KG1 (cell line): Measurements from ENCODE around the gene EPHA1.
"Not testable (repeated sequence)": the region's sequence is repeated elsewhere in the genome, so short reads cannot be mapped to it uniquely, and the experiment has no call there.

Experiments
- DNase-seq: peaks from one replicate; lab custom pipeline; 2025; lab: John Stamatoyannopoulos, UW

EPHA1 gene

GRCh38 chr7:143431109-143431508 is 22.5 kb upstream of the EPHA1 start:
- no peak for DNase-seq

- DNase-seq: no peak
Observed at GRCh38 chr7:143429770-143430698, 21.4 kb upstream of the EPHA1 start.

GRCh38 chr7:143426479-143427142 is 18.0 kb upstream of the EPHA1 start:
- DNase-seq: no peak

DNA sequence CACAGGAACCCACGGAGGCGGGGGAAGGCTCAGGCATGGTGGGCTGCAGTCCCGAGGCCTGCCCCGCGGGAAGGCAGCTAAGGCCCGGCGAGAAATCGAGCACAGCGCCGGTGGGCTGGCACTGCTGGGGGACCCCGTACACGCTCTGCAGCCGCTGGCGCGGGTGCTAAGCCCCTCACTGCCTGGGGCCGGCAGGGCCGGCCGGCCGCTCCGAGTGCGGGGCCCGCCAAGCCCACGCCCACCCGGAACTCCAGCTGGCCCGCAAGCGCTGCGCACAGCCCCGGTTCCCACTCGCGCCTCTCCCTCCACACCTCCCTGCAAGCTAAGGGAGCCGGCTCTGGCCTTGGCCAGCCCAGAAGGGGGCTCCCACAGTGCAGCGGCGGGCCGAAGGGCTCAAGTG is 15.8 kb upstream of the EPHA1 start:
- DNase-seq: not testable (repeated sequence)

GRCh38 chr7:143422033-143422432 is 13.4 kb upstream of the EPHA1 start:
- DNase-seq: no peak

GRCh38 chr7:143420624-143421023 is 12.0 kb upstream of the EPHA1 start:
- not testable (repeated sequence) for DNase-seq

- DNase-seq: no peak
Observed at GRCh38 chr7:143419880-143420279, 11.2 kb upstream of the EPHA1 start.

DNA sequence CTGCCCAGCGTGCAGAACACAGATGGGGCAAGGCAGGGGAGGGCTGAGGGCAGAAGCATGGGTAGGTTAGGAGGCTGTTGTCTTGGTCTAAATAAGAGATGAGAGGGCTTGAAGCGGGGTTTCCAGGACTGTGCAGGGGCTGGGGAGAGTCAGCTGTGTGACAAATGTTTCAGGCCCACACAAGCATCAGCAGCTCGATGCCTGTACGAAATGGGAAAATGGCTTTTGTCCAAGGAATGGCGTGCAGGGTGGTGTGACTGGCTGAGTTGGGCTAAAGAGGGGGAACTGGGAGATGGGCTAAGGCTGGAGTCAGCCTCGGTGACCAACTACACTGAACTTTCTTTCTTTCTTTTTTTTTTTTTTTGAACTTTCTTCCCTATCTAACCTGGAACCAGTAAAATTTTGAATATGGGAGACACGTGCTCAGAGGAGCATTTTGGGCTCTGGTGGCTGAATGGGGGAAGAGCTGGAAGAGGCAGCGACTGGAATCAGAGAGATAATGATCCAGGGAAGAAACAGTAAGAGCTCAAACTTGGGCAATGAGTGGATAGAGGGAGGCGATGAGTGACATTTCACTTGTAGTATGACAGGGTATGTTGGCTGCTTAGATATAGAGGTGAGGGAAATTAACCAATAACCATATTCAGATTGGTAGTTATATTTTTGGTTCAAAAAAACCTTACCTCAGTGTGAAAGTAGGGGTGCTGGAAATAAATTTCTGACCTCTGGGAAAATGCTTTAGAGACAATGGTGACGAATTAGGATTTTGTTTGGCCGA is 10.2 kb upstream of the EPHA1 start:
- no peak for DNase-seq

DNA sequence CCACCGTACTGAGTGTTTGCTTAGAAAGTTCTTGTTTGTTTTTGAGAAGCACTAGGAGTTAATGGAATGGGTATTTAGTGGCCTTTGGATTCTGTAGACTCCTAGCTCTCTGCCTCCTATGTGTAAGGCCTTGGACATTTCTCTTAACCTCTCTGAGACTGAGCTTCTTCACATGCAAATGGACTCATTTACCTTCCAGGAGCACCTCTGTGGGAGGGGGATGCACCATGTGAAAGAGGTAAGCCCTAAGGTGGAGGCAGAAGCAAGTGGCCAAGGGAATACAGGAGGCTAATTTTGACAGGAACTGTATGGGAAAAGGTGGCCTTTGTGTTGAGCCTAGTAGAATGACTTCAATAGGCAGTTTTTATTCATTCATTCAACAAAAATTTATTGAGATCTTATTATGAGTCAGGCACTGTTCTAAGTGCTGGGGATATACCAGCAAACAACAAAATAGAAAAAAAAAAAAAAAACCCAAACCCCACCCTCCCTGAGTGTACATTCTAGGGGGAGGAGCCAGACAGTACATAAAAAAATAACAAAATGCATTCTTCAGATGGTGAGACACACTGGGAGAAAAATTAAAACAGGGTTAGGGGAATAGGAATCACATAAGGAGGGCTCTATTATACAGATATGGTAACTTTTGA is 9.2 kb upstream of the EPHA1 start:
- DNase-seq: no peak

DNA sequence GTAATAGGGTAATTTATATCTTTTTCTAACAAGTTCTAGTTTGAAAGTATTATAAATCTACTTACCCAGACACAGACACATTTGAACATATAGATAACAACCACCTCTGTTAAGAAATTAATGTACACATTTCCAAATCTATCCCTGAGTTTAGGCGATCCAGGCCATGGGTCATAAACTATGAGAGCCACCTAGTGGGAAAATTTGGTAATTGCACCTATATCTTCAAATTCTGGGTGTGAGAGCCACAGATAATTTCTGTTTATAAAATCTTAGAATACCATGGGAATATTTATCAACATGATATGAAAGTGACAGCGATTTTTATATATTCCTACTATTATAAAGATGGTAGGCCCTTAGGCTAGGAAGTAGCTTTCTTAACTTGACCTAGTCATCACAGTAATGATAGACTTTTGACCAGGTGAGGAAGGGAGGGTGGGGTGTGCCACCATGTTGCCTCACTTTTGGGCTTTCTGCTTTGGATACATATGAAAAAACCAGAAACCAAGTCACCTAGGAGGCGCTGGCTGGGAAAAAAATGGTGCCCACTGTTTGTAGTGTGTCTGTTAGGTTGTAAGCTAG is 8.0 kb upstream of the EPHA1 start:
- DNase-seq: no peak

DNA sequence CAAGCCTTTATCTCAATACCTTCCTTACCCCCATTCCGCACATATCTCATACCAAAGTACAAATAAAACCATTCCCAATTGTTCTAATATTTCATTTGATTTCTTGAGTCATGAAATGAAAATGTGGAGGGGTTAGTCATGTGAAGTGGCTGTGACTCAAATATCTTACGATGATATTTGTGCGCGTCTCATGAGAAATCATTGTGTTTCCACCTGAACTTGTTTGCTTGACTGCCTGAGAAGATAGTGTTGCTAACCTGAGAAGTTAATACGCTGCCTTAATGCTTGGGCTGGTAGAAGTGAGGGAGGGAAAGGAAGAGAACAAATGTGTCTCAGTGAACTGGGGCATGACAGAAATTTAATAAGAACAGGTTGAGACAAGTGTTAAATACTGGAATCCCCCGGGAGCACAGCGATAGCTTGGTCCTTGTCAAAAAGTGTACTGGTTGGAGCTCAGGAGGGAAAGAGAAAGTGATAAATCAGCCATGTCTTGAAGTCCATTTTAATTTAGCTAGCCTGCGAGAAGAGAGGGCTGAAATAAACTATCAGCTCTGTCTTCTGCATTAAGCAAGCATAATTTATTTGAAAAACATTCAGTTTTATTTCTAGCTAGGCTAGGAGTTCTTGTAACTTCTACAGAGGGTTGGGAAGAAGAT is 7.2 kb upstream of the EPHA1 start:
- no peak for DNase-seq

GRCh38 chr7:143415209-143415608 is 6.6 kb upstream of the EPHA1 start:
- DNase-seq: not testable (repeated sequence)

DNA sequence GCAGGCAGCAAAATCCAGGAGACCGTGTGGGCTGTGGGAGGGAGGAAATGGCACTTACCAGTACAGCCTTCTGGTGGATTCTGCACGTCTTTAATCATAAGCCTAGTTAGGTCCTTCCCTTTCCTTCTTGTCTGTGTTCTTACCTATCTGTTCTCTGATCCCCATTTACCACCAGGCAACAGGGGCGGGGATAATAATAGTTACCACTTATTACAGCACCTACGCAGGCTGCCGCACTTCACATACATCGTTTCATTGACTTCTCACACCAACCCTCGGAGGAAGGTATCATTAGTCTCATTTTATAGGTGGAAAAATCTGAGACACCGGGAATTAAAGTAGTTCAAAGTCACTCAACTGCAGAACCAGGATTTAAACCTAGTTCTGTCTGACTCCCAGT is 4.5 kb upstream of the EPHA1 start:
- no peak for DNase-seq

DNA sequence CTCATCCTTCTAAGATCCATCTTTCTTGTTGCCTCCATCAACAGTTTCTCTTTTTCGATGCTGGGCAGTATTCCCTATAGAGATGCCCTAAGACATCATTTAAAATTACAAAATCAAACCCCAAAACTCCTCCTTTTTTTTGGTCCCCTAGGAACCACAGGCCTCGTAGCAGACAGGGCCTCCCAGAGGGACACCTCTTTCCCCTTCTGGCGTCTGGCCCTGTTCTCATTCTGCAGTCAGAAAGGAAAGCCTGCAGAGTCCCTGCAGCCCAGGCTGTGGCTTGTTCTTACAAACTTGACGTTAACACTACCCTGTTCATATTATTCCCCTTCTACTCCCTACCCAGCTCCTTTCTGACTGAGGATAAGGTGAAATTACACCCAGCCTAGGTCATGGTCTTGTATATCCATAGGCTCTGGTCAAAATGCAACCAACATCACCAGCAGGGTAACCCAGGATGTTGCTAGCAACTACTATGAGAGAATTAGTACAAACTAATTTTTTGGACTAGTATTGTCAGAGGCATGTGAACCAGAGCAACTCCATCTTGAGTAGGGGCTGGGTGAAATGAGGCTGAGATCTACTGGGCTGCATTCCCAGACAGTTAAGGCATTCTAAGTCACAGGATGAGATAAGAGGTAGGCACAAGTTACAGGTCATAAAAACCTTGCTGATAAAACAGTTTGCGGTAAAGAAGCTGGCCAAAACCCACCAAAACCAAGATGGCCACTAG is 3.5 kb upstream of the EPHA1 start:
- no peak for DNase-seq

GRCh38 chr7:143410521-143411004 is 1.9 kb upstream of the EPHA1 start:
- DNase-seq: no peak

DNA sequence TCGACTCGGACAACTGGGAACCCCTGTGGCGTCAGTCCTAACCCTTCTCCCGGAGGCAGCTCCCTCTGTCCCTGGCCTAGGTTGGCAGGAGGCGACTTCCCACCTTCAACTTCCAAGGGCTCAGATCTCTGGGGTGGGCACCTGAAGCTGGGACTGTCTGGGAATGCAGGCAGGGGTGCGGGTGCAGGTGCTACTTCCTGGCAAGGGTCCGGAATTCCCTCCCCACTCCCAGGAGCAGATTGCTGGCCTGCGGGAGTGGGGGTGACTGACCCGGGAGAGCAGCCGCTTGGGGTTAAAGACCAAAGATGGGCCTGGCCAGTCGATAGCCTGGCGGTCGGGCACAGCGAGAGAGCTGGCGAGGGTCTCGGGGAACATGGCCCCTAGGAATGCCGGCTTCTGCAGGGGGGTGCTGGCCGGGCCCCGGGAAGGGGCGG is 387 bp downstream of the EPHA1 start:
- no peak for DNase-seq

DNA sequence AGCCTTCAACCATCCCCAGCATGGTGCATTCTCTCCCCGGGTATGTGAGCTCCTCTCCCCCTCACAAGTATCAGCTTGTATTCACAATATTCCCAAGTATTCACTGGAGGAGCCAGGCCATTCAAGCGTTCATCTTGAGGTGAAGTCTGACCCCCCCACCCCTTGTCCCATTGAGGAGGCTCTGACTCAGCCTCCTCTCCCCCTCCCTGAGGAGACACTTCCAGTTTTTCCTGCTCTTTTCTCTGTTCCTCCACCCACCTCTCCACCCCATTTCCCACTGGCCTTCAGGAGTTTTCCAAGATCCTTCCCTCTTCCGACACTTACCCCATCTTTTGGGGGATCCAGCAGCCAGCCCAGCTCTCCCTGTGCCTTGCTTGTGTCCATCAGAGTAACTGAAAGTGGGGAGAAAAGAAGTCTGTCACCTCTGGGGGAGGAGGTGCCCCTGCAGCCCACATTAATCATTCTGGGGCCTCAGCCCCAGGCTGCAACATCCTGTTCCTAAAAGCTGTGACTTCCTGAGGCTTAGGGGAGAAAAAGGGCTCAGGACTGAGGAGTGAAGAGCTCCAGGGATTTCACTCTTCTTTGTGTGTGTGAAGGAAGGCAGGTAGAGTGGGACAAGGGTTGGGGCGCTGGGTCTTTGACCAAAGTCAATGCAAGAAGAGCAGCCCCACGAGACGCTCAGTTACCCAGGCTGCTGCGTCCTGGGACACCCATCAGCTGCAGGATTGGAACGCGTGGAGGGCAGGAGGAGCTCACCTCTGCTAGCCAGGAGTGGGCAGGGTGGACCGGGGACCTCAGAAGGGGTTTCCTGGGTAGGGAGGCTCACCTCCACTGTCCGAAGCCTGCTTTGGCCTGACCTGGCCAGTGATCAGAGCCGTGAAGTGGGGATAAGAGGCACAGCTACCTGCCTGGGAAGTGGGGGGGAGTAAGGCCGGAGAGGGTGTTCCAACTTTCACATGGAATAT is 1.1 kb downstream of the EPHA1 start:
- no peak for DNase-seq

GRCh38 chr7:143406002-143406357 is 2.7 kb downstream of the EPHA1 start:
- DNase-seq: no peak
